LoVo (cell line): ENCODE measurements around the gene IMPDH1.

ENCODE experiments used
- DNase-seq: peaks from one replicate; pipeline ENCODE4 v3.0.0-alpha.2; 2016; ENCODE audit warnings: low spot score

The IMPDH1 gene

DNA sequence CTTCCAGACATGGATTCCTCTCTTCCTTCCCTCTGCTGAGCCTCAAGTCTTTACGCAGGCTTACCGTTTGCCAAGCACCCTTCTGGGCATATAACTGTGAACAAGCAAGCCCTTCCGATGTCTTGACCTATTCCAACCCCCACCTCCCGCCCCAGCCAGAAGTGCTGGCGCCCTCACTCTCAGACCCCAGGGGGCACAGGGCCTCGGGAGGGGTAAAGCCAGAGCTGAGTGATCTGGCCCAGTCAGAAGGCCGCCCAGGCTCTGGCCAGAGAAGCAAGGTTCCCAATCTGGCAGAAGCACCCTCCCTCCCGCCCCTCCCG is 49.5 kb downstream of the IMPDH1 start:
- DNase-seq = no peak

- no peak for DNase-seq
Measured at GRCh38 chr7:128359939-128360338, 49.8 kb downstream of the IMPDH1 start.

DNA sequence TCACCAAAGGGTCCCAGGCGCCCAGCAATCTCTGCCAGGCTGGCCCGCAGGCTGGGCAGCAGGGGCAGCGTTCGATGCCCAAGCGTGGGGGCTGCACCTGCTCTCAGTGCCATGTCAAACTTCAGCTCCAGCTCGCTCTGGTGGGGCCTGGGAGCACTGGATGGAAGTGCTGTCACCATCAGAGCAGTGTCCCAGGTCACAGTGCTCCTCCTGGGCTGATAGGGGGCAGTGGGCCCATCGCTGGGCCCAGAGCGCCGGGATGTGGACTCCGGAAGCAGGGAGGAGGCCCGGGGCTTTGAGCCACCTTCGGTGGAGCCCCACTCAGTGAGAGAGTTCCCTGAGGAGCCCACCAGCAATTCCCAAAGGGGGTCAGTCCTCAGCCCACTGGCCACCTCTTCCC is 50.4 kb downstream of the IMPDH1 start:
- no peak for DNase-seq

- no peak for DNase-seq
Measured at GRCh38 chr7:128358233-128358632, 51.5 kb downstream of the IMPDH1 start.

DNA sequence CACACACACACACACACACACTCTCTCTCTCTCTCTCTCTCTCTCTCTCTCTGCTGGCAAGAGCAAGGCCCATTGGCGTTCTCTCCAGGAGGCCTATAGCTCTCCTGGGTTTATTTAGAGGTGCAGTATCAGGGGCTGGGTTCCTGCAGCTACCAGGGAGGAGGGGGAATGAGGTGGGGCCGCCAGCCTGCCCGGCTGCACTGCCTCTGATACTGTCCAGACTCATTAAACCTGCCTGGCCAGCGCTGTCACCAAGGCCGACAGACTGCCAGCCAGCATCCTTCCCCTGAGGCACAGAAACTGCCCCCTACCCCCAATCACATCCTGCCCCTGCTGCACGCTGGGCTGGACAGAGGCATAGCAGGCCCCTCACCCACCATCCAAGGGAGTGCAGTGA is 52.6 kb downstream of the IMPDH1 start:
- DNase-seq = no peak

DNA sequence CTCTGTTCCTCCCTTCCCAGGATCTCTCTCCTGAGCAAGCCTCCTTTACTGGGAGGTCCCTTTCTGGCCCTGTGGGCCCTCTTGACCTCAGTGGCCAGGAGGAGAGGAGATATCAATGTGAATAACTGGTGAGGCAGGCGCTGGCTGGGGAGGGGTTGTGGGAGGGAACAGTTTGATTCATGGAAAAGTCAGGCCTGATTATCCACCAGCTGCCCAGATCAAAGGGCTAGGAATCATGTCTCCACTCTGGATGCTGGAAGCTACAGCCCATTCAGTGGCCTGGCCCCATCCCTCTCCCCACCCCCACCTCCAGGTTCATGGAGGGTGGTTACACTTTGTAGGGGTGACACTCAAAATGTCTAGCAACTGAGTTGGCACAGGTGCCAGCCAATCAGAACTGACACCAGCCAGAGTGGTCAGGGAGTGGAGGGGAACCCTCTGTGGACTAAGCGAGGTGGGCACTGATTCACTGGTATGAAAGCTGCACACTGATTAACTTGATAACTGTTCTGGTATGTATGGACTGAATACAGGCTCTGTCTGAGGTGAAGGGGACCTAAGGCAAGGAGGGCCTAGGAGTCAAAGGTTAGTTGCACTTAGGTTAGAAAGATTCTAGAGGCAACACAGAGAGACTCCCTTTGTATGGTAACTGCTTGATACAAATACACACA is 53.1 kb downstream of the IMPDH1 start:
- no peak for DNase-seq

DNA sequence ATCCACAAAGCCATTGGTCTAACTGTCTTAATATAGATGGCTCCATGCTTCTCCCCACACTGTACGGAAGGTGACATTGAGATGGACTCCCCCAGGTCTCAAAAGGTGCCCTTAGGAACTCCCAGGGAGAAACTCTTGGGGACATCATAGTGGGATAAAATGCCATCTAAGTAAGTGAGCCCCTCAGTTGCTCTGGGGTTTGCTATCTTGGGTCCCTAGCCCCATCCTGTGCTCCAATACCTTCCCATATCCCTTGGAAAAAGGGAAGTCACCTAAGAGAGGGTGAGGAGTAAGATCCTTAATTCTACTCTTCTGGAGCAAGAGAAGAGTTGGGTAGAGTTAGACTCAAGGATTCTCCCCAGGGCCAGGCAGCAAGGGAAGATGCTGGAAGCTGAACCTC is 56.2 kb downstream of the IMPDH1 start:
- DNase-seq = no peak

DNA sequence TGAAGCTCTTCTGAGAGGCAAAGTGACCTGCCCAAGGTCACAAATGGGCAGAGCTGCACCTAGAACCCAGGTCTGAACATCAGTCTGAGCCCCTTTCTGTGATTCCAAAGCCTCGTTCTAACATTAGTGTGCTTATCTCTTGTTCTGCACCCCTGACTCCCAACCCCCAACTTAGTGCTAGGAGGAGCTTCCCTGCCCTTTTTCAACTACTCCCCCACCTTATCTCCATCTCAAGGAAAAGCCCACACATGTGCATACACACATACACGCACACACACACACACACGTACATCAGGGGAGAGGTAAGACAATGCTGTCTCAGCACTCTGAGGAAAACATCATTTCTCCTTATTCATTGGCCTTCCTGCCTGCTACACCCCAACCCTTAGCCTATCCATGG is 56.6 kb downstream of the IMPDH1 start:
- no peak for DNase-seq

- no peak for DNase-seq
Measured at GRCh38 chr7:128352636-128353035, 57.1 kb downstream of the IMPDH1 start.

DNA sequence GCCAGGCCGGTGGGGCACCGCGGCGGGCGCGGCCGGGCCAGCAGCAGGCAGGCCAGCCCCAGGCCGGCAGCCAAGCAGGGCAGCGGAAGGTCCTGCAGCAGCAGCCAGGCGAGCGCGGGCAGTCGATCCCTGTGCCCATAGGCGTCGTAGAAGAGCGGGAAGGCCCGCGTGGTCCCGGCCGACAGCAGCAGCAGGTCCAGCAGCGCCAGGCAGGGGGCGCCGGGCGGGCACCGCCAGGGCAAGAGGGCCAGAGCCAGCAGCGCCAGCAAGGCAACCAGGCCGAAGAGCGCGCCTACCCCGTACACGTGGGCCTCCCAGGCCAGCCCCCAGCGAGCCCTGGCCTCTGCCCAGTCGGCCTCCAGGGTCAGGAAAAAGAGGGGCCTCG is 57.6 kb downstream of the IMPDH1 start:
- no peak for DNase-seq

DNA sequence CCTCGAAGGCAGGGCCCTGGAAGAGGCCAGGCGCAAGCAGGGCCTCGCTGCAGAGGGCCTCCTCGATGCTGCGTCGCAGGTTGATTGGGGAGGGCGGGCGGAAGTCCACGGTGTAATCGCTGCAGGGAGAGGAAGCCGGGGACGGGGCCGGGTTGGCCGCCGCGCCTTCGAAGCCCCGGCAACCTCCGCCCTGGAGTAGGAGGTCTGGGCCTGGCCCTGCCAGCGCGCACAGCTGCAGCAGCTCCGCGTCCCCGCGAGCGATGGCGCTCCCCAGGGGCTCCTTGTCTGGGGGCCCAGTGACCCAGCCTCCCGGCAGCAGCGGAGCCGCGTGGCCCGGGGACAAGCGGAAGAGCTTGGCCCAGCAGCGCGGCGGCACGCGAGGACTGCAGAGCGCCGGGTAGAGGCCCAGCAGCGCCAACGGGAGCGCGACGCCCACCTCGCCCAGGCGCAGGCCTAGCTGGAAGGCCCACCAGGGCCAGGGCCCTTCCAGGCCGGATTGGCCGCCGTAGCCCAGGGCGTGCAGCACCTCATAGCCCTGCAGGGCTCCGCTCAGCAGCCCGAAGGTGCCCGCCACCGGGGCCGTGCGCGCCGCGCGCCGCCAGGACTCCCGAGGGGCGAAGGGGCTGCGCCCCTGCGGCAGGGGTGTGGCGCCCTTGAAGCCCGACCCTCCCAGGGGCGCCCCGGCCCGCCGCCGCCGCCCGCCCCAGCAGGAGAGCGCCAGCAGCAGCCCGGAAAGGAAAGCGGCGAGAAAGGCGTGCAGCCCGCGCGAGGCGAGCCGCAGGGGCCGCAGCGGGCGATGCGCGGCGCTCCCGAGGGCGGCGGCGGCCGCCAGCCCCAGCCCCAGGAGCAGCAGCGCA is 58.3 kb downstream of the IMPDH1 start:
- no peak for DNase-seq

DNA sequence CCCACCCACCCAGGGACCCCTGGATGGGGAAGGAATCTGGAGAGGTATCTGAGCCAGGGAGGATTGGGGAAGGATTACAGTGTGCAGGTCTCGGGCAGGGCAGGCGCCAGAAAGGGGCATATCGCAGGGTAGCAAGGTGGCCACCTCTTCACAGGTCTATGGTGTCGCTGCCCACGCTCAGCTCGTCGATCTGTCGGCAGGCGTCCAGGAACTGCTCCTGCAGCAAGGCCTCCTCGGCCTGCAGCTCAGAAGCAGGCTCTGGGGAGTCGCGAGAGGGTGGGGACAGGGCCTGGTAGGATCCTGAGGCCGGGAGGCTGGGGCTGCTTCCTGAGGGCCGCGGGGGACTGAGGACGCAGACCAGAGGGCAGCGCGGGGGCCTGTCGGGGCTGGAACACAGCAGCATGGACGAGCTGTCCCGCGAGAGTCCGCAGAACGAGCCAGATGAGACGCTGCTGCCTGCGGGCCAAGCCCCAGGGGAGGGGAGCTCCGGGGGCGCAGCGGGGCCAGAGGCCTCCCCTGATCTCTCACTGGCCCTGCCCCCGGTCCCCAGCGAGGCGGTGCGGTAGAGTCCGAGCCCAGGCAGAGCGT is 59.0 kb downstream of the IMPDH1 start:
- no peak for DNase-seq

DNA sequence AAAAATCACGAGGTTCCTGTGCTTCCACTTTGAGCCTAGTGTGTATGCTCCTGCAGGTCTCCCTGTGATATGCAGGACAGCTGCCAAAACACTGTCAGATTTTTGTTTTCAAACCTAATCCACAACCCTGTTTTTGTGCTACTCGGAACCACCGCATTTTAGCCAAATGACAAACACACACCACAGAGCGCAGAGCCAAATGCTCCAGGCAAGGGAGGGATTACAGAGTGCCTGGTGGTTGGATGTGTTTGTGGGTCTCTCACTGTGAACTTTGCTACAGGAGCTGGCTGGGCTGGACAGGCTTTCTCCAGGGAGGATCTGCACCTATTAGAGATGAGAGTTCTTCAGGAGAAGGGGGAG is 60.3 kb downstream of the IMPDH1 start:
- DNase-seq = no peak

DNA sequence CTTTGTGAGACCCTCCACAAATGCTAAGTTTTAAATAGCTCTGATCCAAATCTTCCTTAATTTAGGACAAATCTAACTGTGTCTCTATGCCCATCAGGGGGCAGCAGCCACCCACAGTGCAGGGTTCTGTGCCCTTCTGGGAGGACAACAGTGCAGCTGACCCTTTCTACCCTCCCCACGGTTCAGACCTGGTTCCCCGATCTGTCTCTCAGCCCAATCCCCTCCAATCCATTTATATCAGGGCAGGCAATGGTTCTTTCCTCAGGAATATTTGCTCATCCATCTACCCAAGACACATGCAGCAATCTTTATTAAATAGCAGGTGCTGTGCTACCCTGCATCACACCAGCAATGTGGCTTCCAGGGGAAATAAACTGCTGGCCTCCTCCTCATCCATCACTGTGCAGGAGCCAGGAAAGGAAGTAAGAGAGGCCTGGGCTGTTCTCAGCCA is 62.1 kb downstream of the IMPDH1 start:
- DNase-seq = peak; percentile 63

DNA sequence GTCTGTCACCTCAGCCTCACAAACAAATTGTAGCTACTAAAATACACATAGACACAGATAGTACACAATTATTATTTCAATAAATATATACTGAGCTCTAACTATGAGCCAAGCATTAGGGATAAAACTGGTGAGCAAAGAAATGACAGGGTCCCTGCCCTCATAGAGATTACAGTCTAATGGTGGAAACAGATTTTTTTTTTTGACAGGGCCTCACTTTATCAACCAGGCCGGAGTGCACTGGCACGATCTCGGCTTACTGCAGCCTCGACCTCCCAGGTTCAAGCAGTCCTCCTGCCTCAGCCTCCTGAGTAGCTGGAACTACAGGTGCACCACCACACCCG is 65.4 kb downstream of the IMPDH1 start:
- no peak for DNase-seq

DNA sequence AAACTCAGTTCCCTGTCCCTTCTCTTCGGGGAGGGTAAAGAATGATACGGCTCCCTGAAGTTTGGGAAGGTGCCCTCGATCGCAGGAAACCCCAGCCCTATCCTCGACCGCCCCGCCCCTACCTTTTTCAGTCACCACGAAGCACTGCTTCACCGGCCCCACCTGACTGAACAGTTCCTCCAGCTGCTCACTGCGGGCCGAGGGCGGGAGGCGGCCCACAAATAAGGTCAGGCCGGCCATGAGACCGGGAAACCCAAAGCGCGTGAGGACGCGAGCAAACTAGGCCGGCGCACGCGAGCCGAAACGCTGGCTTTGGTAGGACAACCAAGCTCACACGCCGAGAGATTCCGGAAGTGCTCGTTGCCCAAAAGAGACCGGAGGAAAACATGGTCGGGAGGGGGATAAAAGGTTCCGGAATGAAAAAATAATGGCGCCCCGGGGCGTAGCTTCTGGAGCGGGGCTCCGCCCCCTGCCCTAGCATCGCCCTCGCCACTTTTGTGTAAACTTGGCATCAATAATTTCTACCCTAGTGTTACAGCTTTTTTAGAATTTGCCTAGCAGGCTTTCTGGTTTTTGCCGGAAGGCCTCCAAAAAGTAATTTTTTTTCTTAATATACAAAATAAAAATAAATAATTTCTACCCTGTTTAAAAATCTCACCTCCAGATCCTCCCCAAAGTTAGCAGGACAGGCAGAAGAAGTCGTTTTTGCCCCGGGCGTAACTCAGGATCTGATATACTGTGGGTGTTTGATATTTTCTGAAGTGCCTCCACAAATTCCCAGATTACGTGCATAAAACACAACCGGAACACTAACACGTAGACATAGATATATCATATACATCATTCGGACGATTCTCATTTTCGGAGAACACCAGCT is 66.0 kb downstream of the IMPDH1 start, which contains the start of gene RBM28:
TSS of gene RBM28 (minus strand) at position 355 of the 877 bp plus-strand sequence. CDS start at position 240, 115 bp downstream.
- DNase-seq = peak; percentile 96
